HEK293 (cell line): Measurements from ENCODE around the gene RHBDF1.

Experiments
- GLIS2 ChIP-seq: fragments of 450-650 bp; formaldehyde crosslinking; IDR thresholded peaks from 2 replicates; pipeline ENCODE4 v1.5.1; 2016; ENCODE audit warnings: missing biosample characterization, missing genetic modification characterization
- HOXC10 ChIP-seq: sonication (generic); formaldehyde crosslinking; IDR thresholded peaks from 2 replicates; pipeline ENCODE4 v1.8.1; 2023; ENCODE audit warnings: mild to moderate bottlenecking, missing genetic modification reagents
- TCF7L2 ChIP-seq: IDR thresholded peaks from 2 replicates; pipeline ENCODE4 v1.6.1; 2011; ENCODE audit warnings: low read depth, mild to moderate bottlenecking, inconsistent platforms, low read length, moderate library complexity, borderline replicate concordance
- ZFP41 ChIP-seq: fragments of 450-650 bp; formaldehyde crosslinking; IDR thresholded peaks from 2 replicates; pipeline ENCODE4 v1.5.1; 2016; ENCODE audit warnings: missing biosample characterization, missing genetic modification characterization, borderline replicate concordance
- ZIC2 ChIP-seq: fragments of 450-650 bp; formaldehyde crosslinking; IDR thresholded peaks from 2 replicates; pipeline ENCODE4 v1.5.1; 2016; ENCODE audit warnings: missing biosample characterization, missing genetic modification characterization
- ZNF114 ChIP-seq: fragments of 450-650 bp; formaldehyde crosslinking; IDR thresholded peaks from 2 replicates; pipeline ENCODE4 v1.5.0; 2017; ENCODE audit warnings: missing biosample characterization, missing genetic modification characterization
- ZNF132 ChIP-seq: fragments of 450-650 bp; formaldehyde crosslinking; IDR thresholded peaks from 2 replicates; pipeline ENCODE4 v1.5.1; 2017; ENCODE audit warnings: missing biosample characterization, missing genetic modification characterization, borderline replicate concordance
- ZNF133 ChIP-seq: fragments of 450-650 bp; formaldehyde crosslinking; IDR thresholded peaks from 2 replicates; pipeline ENCODE4 v1.5.1; 2016; ENCODE audit warnings: missing biosample characterization, missing genetic modification characterization
- ZNF146 ChIP-seq: fragments of 450-650 bp; formaldehyde crosslinking; IDR thresholded peaks from 2 replicates; pipeline ENCODE4 v1.5.1; 2016; ENCODE audit warnings: missing biosample characterization, missing genetic modification characterization
- ZNF223 ChIP-seq: fragments of 450-650 bp; formaldehyde crosslinking; IDR thresholded peaks from 2 replicates; pipeline ENCODE4 v1.5.1; 2016; ENCODE audit warnings: missing biosample characterization, missing genetic modification characterization
- ZNF350 ChIP-seq: fragments of 450-650 bp; formaldehyde crosslinking; IDR thresholded peaks from 2 replicates; pipeline ENCODE4 v1.5.0; 2017; ENCODE audit warnings: missing biosample characterization, mild to moderate bottlenecking, missing genetic modification characterization
- ZNF394 ChIP-seq: fragments of 450-650 bp; formaldehyde crosslinking; IDR thresholded peaks from 2 replicates; pipeline ENCODE4 v1.5.1; 2016; ENCODE audit warnings: missing biosample characterization, missing genetic modification characterization, mild to moderate bottlenecking, moderate library complexity, borderline replicate concordance
- ZNF404 ChIP-seq: fragments of 450-650 bp; formaldehyde crosslinking; IDR thresholded peaks from 2 replicates; pipeline ENCODE4 v1.5.1; 2017; ENCODE audit warnings: missing biosample characterization, missing genetic modification characterization
- ZNF529 ChIP-seq: fragments of 450-650 bp; formaldehyde crosslinking; IDR thresholded peaks from 2 replicates; pipeline ENCODE4 v1.5.1; 2017; ENCODE audit warnings: missing genetic modification characterization, missing biosample characterization; ENCODE audit not compliant: insufficient replicate concordance
- ZNF555 ChIP-seq: fragments of 450-650 bp; formaldehyde crosslinking; conservative IDR thresholded peaks from 2 replicates; pipeline ENCODE4 v1.5.1; 2017; ENCODE audit warnings: missing biosample characterization, mild to moderate bottlenecking, missing genetic modification characterization, inconsistent platforms
- ZNF701 ChIP-seq: fragments of 450-650 bp; formaldehyde crosslinking; IDR thresholded peaks from 2 replicates; pipeline ENCODE4 v1.5.1; 2016; ENCODE audit warnings: missing biosample characterization, missing genetic modification characterization
- ZNF837 ChIP-seq: fragments of 450-650 bp; formaldehyde crosslinking; IDR thresholded peaks from 2 replicates; pipeline ENCODE4 v1.5.1; 2016; ENCODE audit warnings: missing biosample characterization, missing genetic modification characterization
- ZNF843 ChIP-seq: fragments of 450-650 bp; formaldehyde crosslinking; IDR thresholded peaks from 2 replicates; pipeline ENCODE4 v1.5.1; 2016; ENCODE audit warnings: missing biosample characterization, missing genetic modification characterization
- TF ChIP-seq, protein P1 (sequence below): fragments of 450-650 bp; formaldehyde crosslinking; IDR thresholded peaks from 2 replicates; pipeline ENCODE4 v1.5.1; 2016; ENCODE audit warnings: missing biosample characterization, missing genetic modification characterization
- TF ChIP-seq, protein P2 (sequence below): fragments of 450-650 bp; formaldehyde crosslinking; IDR thresholded peaks from 2 replicates; pipeline ENCODE4 v1.5.1; 2017; ENCODE audit warnings: missing biosample characterization, missing genetic modification characterization
- TF ChIP-seq, protein P3 (sequence below): fragments of 450-650 bp; formaldehyde crosslinking; IDR thresholded peaks from 2 replicates; pipeline ENCODE4 v1.5.1; 2016; ENCODE audit warnings: missing biosample characterization, missing genetic modification characterization
- TF ChIP-seq, protein P4 (sequence below): fragments of 450-650 bp; formaldehyde crosslinking; IDR thresholded peaks from 2 replicates; pipeline ENCODE4 v1.5.1; 2016; ENCODE audit warnings: missing biosample characterization, missing genetic modification characterization
- TF ChIP-seq, protein P5 (sequence below): fragments of 450-650 bp; formaldehyde crosslinking; IDR thresholded peaks from 2 replicates; pipeline ENCODE4 v1.5.1; 2016; ENCODE audit warnings: missing biosample characterization, missing genetic modification characterization, borderline replicate concordance
- TF ChIP-seq, protein P6 (sequence below): fragments of 450-650 bp; formaldehyde crosslinking; IDR thresholded peaks from 2 replicates; pipeline ENCODE4 v1.5.1; 2016; ENCODE audit warnings: missing biosample characterization, missing genetic modification characterization
- TF ChIP-seq, protein P7 (sequence below): fragments of 450-650 bp; formaldehyde crosslinking; IDR thresholded peaks from 2 replicates; pipeline ENCODE4 v1.5.1; 2016; ENCODE audit warnings: missing biosample characterization, missing genetic modification characterization

Gene RHBDF1

DNA sequence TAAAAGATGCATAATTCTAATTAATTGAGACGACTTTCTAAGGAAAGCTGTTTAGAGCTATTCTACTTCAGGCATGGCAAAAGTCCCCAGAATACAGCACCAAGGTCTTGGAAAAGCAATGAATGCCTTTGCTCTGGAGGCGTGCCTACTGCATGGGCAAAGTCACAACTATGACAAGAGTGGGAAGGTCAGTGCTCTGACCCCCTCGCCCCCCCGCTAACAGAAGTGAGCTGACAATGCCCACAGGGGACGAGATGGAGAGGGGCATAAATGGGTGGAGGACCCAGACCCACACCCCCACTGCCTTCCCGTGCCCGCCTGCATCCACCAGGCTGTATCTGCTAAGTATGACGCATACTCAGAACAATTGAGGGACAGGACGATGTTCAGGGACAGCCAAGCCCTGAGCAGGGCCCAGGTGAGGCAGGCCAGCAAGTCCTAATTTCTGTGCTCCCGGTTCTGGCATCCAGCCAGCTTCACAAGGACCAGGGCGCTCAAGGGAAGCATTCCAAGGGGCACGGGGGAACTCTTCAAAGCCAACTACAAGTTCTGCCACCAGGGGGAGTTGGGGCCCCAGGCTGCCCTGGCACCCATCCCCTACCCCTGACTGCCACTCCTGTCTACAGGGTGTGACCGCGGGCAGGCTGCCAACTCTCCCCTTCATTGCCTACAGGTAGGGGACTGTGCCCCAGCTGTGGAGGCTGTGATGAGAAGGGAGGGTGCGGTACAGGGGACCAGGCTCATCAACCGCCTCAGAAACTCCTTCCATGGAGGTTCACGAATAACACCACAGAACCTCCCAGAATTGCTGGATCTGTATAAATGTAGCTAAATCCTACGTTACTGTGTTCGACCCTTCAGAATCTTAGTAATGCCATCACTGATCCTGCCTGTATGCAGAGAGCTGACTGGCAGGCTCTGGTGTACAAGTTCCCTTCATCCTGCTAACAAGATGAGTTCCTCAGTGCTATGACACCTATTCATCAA lies 45.2 kb upstream of the RHBDF1 start (continued):
- TF ChIP-seq ZNF133 (tag by site-specific recombination), result no peak
- TF ChIP-seq ZIC2 (tag by site-specific recombination), result peak; percentile 48; the same call in 1 of the 2 replicates
- TF ChIP-seq ZNF132, result no peak
- no peak for TF ChIP-seq TCF7L2
- TF ChIP-seq, protein P1, sequence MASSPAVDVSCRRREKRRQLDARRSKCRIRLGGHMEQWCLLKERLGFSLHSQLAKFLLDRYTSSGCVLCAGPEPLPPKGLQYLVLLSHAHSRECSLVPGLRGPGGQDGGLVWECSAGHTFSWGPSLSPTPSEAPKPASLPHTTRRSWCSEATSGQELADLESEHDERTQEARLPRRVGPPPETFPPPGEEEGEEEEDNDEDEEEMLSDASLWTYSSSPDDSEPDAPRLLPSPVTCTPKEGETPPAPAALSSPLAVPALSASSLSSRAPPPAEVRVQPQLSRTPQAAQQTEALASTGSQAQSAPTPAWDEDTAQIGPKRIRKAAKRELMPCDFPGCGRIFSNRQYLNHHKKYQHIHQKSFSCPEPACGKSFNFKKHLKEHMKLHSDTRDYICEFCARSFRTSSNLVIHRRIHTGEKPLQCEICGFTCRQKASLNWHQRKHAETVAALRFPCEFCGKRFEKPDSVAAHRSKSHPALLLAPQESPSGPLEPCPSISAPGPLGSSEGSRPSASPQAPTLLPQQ, result peak; percentile 59; the same call in 1 of the 2 replicates
- TF ChIP-seq, protein P2, sequence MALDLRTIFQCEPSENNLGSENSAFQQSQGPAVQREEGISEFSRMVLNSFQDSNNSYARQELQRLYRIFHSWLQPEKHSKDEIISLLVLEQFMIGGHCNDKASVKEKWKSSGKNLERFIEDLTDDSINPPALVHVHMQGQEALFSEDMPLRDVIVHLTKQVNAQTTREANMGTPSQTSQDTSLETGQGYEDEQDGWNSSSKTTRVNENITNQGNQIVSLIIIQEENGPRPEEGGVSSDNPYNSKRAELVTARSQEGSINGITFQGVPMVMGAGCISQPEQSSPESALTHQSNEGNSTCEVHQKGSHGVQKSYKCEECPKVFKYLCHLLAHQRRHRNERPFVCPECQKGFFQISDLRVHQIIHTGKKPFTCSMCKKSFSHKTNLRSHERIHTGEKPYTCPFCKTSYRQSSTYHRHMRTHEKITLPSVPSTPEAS (tag by site-specific recombination), result no peak
- no peak for TF ChIP-seq ZNF223 (tag by site-specific recombination)
- no peak for TF ChIP-seq ZNF701 (tag by site-specific recombination)
- no peak for TF ChIP-seq ZNF404
- TF ChIP-seq ZNF555 (tag by site-specific recombination), result no peak
- no peak for TF ChIP-seq ZNF843 (tag by site-specific recombination)
- TF ChIP-seq ZNF837, result no peak
- TF ChIP-seq ZNF146 (tag by site-specific recombination), result no peak
- TF ChIP-seq, protein P3, sequence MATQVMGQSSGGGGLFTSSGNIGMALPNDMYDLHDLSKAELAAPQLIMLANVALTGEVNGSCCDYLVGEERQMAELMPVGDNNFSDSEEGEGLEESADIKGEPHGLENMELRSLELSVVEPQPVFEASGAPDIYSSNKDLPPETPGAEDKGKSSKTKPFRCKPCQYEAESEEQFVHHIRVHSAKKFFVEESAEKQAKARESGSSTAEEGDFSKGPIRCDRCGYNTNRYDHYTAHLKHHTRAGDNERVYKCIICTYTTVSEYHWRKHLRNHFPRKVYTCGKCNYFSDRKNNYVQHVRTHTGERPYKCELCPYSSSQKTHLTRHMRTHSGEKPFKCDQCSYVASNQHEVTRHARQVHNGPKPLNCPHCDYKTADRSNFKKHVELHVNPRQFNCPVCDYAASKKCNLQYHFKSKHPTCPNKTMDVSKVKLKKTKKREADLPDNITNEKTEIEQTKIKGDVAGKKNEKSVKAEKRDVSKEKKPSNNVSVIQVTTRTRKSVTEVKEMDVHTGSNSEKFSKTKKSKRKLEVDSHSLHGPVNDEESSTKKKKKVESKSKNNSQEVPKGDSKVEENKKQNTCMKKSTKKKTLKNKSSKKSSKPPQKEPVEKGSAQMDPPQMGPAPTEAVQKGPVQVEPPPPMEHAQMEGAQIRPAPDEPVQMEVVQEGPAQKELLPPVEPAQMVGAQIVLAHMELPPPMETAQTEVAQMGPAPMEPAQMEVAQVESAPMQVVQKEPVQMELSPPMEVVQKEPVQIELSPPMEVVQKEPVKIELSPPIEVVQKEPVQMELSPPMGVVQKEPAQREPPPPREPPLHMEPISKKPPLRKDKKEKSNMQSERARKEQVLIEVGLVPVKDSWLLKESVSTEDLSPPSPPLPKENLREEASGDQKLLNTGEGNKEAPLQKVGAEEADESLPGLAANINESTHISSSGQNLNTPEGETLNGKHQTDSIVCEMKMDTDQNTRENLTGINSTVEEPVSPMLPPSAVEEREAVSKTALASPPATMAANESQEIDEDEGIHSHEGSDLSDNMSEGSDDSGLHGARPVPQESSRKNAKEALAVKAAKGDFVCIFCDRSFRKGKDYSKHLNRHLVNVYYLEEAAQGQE (tag by site-specific recombination), result no peak
- no peak for TF ChIP-seq ZNF394 (tag by site-specific recombination)
- TF ChIP-seq, protein P4, sequence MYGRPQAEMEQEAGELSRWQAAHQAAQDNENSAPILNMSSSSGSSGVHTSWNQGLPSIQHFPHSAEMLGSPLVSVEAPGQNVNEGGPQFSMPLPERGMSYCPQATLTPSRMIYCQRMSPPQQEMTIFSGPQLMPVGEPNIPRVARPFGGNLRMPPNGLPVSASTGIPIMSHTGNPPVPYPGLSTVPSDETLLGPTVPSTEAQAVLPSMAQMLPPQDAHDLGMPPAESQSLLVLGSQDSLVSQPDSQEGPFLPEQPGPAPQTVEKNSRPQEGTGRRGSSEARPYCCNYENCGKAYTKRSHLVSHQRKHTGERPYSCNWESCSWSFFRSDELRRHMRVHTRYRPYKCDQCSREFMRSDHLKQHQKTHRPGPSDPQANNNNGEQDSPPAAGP (tag by site-specific recombination), result peak; percentile 91
- no peak for TF ChIP-seq ZNF529 (tag by site-specific recombination)
- no peak for TF ChIP-seq ZNF114
- no peak for TF ChIP-seq ZFP41 (tag by site-specific recombination)
- TF ChIP-seq, protein P5, sequence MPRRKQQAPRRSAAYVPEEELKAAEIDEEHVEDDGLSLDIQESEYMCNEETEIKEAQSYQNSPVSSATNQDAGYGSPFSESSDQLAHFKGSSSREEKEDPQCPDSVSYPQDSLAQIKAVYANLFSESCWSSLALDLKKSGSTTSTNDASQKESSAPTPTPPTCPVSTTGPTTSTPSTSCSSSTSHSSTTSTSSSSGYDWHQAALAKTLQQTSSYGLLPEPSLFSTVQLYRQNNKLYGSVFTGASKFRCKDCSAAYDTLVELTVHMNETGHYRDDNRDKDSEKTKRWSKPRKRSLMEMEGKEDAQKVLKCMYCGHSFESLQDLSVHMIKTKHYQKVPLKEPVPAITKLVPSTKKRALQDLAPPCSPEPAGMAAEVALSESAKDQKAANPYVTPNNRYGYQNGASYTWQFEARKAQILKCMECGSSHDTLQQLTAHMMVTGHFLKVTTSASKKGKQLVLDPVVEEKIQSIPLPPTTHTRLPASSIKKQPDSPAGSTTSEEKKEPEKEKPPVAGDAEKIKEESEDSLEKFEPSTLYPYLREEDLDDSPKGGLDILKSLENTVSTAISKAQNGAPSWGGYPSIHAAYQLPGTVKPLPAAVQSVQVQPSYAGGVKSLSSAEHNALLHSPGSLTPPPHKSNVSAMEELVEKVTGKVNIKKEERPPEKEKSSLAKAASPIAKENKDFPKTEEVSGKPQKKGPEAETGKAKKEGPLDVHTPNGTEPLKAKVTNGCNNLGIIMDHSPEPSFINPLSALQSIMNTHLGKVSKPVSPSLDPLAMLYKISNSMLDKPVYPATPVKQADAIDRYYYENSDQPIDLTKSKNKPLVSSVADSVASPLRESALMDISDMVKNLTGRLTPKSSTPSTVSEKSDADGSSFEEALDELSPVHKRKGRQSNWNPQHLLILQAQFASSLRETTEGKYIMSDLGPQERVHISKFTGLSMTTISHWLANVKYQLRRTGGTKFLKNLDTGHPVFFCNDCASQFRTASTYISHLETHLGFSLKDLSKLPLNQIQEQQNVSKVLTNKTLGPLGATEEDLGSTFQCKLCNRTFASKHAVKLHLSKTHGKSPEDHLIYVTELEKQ, result no peak
- TF ChIP-seq GLIS2 (tag by site-specific recombination), result peak; percentile 44; the same call in 1 of the 2 replicates
- TF ChIP-seq HOXC10 (CRISPR knock-in tag), result no peak
- TF ChIP-seq, protein P6, sequence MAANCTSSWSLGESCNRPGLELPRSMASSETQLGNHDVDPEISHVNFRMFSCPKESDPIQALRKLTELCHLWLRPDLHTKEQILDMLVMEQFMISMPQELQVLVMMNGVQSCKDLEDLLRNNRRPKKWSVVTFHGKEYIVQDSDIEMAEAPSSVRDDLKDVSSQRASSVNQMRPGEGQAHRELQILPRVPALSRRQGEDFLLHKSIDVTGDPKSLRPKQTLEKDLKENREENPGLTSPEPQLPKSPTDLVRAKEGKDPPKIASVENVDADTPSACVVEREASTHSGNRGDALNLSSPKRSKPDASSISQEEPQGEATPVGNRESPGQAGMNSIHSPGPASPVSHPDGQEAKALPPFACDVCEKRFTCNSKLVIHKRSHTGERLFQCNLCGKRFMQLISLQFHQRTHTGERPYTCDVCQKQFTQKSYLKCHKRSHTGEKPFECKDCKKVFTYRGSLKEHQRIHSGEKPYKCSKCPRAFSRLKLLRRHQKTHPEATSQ, result no peak
- TF ChIP-seq, protein P7, sequence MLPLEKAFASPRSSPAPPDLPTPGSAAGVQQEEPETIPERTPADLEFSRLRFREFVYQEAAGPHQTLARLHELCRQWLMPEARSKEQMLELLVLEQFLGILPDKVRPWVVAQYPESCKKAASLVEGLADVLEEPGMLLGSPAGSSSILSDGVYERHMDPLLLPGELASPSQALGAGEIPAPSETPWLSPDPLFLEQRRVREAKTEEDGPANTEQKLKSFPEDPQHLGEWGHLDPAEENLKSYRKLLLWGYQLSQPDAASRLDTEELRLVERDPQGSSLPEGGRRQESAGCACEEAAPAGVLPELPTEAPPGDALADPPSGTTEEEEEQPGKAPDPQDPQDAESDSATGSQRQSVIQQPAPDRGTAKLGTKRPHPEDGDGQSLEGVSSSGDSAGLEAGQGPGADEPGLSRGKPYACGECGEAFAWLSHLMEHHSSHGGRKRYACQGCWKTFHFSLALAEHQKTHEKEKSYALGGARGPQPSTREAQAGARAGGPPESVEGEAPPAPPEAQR (tag by site-specific recombination), result no peak
- TF ChIP-seq ZNF350 (tag by site-specific recombination), result no peak
